Globus pallidus (tissue), 1 donor: ENCODE data around the gene GTF2IRD2.
A peak's percentile ranks its signal among the peaks of the same experiment; 100 is the strongest.
"Not testable (repeated sequence)": the region's sequence is repeated elsewhere in the genome, so short reads cannot be mapped to it uniquely, and the experiment has no call there.

Experiments used
- DNase-seq: peaks from one replicate; pipeline ENCODE4 v3.0.0-alpha.2; 2015; ENCODE audit warnings: low spot score

GTF2IRD2 gene

GRCh38 chr7:74850833-74851721 lies at the start of gene GTF2IRD2:
Gene GTF2IRD2, minus strand, starts transcription at chr7:74851605. Its CDS starts 15,227 bp downstream, at chr7:74836378.
- peak; percentile 17 for DNase-seq

DNA sequence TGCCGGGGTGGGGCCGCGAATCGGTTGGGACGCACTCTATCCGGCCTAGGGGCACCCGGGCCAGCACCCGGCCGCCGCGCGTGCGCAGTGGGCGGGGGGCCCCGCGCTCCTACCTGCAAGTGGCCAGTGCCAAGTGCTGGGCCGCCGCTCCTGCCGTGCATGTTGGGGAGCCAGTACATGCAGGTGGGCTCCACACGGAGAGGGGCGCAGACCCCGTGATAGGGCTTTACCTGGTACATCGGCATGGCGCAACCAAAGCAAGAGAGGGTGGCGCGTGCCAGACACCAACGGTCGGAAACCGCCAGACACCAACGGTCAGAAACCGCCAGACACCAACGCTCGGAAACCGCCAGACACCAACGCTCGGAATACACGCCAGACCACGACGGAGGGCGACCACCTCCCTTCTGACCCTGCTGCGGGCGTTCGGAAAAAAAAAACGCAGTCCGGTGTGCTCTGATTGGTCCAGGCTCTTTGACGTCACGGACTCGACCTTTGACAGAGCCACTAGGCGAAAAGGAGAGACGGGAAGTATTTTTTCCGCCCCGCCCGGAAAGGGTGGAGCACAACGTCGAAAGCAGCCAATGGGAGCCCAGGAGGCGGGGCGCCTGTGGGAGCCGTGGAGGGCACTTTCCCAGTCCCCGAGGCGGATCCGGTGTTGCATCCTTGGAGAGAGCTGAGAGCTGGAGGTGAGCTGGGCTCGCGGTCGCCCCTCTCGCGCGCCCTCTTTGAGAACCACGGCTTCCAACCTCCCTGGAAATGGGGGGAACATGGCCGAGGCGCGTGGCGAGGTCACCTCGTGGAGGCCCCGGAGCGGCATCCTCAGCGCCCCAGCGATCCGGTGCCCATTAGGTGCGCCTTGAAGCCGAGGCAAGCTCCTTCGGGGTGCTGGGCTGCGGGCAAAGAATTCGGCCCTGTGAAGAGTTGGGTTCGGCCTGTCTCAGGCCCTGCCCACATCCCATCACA lies 39.0 kb upstream of the GTF2IRD2 start:
- peak; percentile 80 for DNase-seq

GRCh38 chr7:74889518-74890129 lies 38.2 kb upstream of the GTF2IRD2 start:
- DNase-seq: not testable (repeated sequence)

DNA sequence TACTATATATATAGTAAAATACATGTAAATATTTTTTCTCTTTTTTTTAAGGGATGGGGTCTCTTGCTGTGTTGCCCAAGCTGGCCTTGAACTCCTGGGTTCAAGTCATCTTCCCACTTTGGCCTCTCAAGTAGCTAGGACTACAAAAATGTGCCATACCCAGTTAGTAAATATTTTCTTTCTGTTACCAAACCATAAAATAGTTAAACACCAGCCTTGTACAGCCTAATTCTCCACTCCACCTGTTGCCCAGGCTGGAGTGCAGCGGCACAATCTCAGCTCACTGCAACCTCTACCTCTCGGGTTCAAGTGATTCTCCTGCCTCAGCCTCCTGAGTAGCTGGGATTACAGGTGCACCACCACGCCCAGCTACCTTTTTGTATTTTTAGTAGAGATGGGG lies 33.9 kb upstream of the GTF2IRD2 start:
- not testable (repeated sequence) for DNase-seq

- DNase-seq: not testable (repeated sequence)
Measured at GRCh38 chr7:74882110-74882509, 30.7 kb upstream of the GTF2IRD2 start.

DNA sequence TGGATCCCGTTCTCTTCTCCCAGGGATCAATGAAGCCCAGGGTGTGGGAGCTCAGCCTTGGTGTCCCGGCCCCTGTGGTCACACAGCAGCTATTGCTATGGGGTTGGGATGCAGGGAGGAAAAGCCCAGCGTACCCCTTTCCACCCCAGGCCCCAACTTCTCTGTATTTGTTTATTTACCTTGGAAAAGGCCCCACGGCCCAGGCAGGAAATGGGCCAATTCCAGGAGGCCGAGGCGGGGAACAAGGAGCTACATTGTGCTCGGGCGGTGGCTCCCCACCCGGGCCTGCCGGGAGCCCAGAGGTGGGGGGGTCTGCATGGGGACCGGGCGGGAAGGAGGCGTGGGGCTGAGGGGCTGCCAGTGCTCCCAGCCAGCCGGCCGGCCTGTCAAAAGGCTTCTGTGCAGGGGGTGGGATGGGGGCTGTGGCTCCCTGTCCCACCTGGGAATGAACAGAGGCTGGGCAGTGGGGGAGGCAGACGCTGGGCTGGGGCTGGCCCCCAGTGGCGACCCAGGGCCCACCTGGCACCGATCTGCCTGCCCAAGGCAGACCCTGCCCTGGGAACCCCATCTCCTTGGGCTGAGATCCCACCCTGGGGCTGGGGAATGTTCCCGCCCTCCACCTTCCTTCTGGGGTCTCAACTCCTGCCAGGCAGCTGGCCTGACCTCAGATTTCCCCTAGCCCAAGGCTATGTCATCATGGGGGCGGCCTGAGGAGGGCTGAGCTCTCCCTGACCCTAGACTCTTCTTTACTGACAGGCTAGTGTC lies 23.5 kb upstream of the GTF2IRD2 start:
- peak; percentile 61 for DNase-seq

- DNase-seq: not testable (repeated sequence)
Measured at GRCh38 chr7:74874104-74874747, 22.8 kb upstream of the GTF2IRD2 start.

GRCh38 chr7:74872542-74872941 lies 21.1 kb upstream of the GTF2IRD2 start:
- not testable (repeated sequence) for DNase-seq

DNA sequence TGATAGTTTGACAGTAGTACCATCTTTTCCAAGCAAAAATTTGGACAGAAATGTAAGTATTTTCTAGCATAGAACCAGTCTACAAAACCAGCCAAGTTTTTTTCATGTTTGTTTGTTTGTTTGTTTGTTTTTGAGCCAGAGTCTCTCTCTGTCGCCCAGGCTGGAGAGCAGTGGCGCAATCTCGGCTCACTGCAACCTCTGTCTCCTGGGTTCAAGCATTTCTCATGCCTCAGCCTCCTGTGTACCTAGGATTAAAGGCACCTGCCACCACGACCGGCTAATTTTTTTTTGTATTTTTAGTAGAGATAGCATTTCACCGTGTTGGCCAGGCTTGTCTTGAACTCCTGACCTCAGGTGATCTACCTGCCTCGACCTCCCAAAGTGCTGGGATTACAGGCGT lies 14.4 kb upstream of the GTF2IRD2 start:
- not testable (repeated sequence) for DNase-seq

- DNase-seq: not testable (repeated sequence)
Measured at GRCh38 chr7:74849853-74850252, 1.6 kb downstream of the GTF2IRD2 start.

GRCh38 chr7:74830411-74830810 lies 21.0 kb downstream of the GTF2IRD2 start:
- not testable (repeated sequence) for DNase-seq

DNA sequence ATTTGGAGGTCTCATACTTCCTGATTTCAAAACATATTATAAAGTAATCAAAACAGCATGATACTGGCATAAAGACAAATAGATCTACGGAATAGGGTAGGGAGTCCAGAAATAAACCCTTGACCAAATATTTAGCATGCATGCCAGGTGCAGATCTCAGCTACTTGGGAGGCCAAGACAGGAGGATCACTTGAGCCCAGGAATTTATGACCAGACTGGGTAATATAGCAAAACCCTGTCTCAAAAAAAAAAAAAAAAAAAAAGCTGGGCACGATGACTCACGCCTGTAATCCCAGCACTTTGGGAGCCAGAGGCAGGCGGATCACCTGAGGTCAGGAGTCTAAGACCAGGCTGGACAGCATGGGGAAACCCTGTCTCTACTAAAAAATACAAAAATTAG lies 21.4 kb downstream of the GTF2IRD2 start:
- DNase-seq: not testable (repeated sequence)

DNA sequence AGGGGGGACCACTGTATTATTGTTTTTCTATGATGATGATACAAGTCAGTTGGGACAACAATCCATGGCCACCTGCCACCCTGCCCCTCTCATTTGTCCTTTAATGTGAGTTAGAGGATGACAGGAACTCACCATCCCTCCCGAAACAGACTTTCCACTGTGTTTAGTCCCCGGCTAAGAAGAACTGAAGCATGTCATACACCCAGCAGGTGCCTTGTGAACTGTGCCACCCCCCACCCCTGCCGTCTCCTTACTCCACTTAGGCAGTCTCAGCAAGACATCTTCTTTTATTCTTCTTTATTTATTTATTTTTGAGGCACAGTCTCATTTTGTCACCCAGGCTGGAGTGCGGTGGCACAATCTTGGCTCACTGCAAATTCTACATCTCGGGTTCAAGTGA lies 30.1 kb downstream of the GTF2IRD2 start:
- not testable (repeated sequence) for DNase-seq

DNA sequence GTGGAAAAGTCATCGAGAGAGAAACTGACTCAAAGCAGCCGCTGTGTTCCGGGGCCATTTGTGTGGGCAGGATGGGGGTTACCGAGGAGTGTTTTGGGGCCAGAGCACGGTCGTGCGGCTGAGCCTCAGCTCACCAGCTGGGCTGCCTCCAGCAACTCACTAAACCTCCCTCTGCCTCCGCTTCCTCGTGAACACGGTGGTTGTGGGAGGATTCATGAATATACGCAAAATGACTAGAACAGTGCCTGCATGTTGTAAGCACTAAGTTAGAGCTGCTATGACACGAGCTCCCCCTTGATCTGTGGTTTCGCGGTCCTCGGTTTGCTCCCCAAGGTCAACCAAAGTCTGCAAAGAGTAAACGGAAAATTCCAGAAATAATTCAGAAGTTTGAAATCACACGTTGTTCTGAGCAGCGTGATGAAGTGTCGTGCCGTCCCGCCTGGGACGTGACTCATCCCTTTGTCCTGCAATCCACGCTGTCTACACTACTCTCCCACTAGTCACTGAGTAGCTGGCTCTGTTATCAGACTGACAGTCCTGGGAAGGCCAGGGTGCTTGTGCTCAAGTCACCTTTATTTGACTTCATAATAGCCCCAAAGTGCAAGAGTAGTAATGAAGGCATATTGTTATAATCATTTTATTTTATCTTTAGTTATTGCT lies 31.1 kb downstream of the GTF2IRD2 start:
- not testable (repeated sequence) for DNase-seq

DNA sequence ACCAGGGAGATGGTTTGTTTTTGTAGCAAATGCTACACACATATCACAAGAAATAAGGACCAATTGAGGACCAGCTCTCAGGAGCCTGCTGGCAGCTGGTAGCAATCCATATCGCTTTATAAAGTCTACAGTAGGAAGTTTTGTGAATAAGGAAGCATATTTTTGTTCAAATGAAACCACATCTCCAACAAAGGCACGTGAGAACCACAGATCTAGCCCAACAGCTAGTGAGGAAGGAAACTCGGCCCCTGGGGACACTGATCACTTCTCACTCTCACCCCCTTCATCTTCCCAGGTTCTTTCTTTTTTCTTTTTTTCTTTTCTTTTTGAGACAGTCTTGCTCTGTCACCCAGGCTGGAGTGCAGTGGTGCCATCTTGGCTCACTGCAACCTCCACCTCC lies 35.5 kb downstream of the GTF2IRD2 start:
- not testable (repeated sequence) for DNase-seq

DNA sequence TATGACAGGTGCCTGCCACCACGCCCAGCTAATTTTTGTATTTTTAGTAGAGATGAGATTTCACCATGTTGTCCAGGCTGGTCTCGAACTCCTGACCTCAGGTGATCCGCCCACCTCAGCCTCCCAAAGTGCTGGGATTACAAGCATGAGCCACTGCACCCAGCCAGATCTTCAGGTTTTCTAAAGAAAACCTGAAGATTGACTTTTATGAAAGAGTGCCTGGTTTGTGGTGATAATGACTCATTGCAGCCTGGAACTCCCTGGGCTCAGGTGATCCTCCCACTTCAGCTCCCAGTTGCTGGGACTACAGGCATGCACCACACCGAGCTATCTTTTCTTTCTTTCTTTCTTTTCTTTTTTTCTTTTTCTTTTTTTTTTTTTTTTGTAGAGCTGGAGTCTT lies 52.8 kb downstream of the GTF2IRD2 start:
- not testable (repeated sequence) for DNase-seq

DNA sequence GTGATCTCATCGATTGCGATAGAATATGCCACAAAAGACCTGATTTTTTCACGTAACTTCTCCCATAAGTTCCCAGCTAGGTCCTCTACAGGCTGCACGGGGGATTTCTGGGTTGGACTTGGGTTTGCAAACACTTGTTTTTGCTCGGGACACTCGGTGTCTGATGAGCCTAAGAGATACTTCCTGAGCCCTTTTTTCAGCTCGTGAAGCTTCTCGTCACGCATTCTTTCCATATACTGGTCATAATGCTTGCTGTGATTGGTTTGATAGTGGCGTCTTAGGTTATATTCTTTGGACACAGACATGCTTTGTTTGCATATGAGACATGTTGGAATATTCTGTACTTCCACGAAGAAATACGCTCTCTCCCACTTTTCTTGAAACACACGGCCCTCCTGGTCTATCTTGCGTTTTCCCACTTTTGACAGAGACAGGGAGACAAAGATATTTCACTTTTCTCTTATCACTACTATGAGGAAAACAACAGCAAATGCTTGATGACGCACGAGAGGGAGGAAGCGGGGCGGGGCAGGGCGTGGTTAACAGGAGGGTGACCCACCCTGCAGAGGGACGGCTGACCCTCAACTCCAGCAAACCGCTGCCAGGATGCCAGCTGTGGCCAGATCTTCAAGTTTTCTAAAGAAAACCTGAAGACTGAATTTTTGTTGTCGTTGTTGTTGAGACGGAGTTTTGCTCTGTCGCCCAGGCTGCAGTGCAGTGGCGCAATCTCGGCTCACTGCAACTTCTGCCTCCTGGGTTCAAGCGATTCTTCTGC lies 53.4 kb downstream of the GTF2IRD2 start:
- not testable (repeated sequence) for DNase-seq

GRCh38 chr7:74789200-74789736 lies 62.1 kb downstream of the GTF2IRD2 start:
- DNase-seq: not testable (repeated sequence)
